ENCODE data around the gene MAN2B1.
"Not testable (repeated sequence)": the region's sequence is repeated elsewhere in the genome, so short reads cannot be mapped to it uniquely, and the experiment has no call there.

DNA sequence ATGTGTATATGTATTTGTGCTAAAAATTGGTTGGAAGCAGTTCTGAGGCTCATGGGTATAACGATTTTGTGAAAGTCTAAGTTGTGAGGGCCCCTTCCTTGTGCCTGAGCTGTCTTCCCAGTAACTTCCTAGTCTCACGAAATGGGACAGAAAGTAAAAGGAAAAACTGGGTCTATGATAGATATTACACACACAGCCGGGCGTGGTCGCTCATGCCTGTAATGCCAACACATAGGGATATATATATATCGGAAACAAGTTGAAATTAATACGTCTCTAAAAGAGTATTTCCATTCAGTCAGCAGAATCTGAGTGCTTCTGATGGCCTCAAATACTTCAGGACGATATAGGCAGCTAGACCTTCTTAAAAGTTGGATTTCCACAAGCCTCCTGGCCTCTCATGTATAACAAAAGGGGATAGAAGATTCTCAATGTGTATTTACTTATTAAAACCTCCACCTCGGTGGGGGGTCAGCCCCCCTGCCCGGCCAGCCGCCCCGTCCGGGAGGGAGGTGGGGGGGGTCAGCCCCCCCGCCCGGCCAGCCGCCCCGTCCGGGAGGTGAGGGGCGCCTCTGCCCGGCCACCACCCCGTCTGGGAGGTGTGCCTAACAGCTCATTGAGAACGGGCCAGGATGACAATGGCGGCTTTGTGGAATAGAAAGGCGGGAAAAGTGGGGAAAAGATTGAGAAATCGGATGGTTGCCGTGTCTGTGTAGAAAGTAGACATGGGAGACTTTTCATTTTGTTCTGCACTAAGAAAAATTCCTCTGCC, 45.1 kb downstream of the MAN2B1 start:
- TF ChIP-seq, protein P1, sequence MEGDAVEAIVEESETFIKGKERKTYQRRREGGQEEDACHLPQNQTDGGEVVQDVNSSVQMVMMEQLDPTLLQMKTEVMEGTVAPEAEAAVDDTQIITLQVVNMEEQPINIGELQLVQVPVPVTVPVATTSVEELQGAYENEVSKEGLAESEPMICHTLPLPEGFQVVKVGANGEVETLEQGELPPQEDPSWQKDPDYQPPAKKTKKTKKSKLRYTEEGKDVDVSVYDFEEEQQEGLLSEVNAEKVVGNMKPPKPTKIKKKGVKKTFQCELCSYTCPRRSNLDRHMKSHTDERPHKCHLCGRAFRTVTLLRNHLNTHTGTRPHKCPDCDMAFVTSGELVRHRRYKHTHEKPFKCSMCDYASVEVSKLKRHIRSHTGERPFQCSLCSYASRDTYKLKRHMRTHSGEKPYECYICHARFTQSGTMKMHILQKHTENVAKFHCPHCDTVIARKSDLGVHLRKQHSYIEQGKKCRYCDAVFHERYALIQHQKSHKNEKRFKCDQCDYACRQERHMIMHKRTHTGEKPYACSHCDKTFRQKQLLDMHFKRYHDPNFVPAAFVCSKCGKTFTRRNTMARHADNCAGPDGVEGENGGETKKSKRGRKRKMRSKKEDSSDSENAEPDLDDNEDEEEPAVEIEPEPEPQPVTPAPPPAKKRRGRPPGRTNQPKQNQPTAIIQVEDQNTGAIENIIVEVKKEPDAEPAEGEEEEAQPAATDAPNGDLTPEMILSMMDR (IDR thresholded peaks at IDR 0.05) = not testable (repeated sequence)
- not testable (repeated sequence) for TF ChIP-seq EP300 (IDR thresholded peaks at IDR 0.05)
